KG1 (cell line): ENCODE results near the gene FOXL3.
"Not testable (repeated sequence)": the region's sequence is repeated elsewhere in the genome, so short reads cannot be mapped to it uniquely, and the experiment has no call there.

Experiments
- DNase-seq: peaks from one replicate; lab custom pipeline; 2025; lab: John Stamatoyannopoulos, UW

Gene FOXL3

DNA sequence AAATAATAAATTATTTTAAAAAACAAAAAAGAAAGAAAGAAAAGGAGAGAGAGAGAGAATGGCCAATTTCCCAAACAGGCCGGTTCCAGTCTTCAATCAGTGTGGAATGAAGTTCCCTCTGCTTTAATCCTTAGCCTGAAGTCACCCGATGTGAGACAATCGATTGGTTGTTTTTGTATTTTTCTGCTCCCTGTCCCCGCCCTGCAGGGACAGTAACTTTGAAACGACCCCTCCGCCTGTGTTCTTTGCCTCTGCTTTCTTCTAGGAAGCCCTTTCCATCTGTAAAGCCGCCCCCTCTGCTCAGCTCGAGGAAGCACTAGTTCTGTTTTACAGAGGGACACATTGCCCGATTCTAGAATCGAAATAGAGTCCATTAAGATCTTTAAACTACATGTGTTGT, 33.4 kb downstream of the FOXL3 start:
- no peak for DNase-seq

GRCh38 chr7:324011-324410, 34.0 kb downstream of the FOXL3 start:
- no peak for DNase-seq

- no peak for DNase-seq
These were observed 35.3 kb downstream of the FOXL3 start for GRCh38 chr7:325051-325798.

DNA sequence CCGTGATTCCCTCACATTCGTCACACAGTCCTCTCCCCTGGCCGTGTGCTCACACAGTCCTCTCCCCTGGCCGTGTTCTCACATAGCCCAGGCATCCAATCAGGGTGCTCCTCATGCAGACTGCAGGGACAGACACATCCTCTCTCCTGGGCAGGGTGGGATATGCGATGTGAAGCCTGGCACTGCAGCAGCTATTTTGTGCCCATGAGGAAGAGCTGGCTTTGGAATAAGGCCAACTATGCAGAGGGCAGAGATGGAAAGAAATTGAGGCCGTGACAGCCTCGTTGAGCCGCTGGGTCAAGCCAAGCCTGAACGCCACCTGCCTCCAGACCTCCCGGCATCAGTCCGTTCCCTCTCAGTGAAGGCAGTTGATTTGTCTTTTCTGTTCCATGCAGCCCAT, 35.8 kb downstream of the FOXL3 start:
- no peak for DNase-seq

DNA sequence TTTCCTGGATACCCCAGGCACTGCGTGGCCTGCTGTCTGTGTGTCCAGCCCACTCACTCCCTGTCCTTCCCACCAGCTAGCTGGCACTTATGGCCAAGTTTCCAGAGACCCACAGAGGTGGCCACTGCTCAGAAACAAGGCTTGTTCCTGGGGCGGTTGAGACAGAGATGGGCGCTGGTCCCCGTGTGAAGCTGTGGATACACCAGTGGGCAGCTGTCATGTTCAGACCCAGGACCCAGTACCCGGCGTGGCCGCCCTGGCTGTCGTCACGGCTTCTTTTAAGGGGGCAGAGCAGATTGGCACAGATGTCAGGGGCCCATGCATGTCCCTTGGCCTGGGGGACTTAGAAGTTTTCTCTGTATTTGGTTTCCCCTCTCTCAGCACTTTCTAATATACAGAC, 36.3 kb downstream of the FOXL3 start:
- DNase-seq, result no peak

DNA sequence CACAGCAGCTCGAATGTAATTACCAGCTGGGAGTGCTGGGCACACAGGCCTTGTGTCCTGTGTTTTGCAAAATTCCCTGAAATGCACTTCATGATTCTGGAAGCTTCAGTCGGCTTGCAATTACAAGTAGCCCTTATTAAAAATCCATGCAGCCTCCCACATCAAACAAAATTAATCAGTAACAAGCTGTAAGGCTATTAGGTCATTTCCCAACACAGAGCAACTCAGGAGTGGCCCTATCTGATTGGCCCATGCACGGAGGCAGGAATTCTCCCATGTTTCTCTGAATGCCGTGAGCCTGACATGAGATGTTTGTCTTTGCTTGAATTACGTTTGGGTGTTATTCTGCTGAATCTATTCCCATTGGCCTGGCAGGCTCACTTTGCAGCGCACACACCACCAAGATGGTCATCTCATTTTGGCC, 36.9 kb downstream of the FOXL3 start:
- DNase-seq, result no peak

GRCh38 chr7:327233-327931, 37.4 kb downstream of the FOXL3 start:
- no peak for DNase-seq

- no peak for DNase-seq
These were observed 38.2 kb downstream of the FOXL3 start for GRCh38 chr7:327991-328702.

DNA sequence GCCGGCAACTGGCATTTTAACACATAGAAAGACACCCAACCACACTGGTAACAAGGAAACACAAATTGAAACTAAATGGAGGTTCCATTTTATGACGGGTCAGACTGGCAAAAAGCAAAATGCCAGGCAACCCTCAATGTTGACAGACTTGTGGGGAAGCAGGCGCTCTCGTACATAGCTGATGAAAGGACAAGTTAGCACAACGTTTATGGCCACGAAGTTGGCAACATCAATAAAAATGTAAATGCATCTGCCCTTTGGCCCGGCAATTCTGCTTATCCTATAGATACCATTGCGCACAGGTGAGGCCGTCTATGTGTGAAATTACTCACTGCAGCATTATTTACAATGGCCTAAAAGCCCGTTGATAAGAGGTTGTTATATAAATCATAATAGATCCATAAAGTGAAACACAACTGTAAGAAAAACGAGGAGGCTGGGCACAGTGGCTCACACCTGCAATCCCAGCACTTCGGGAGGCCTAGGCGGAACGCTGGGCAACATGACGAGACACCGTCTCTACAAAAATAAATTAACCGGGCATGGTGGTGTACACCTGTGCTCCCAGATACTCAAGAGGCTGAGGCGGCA, 39.8 kb downstream of the FOXL3 start:
- DNase-seq, result no peak

GRCh38 chr7:330511-331230, 40.7 kb downstream of the FOXL3 start:
- no peak for DNase-seq

- DNase-seq, result no peak
These were observed 42.1 kb downstream of the FOXL3 start for GRCh38 chr7:332020-332517.

GRCh38 chr7:332646-333392, 42.8 kb downstream of the FOXL3 start:
- peak; percentile 30 for DNase-seq

DNA sequence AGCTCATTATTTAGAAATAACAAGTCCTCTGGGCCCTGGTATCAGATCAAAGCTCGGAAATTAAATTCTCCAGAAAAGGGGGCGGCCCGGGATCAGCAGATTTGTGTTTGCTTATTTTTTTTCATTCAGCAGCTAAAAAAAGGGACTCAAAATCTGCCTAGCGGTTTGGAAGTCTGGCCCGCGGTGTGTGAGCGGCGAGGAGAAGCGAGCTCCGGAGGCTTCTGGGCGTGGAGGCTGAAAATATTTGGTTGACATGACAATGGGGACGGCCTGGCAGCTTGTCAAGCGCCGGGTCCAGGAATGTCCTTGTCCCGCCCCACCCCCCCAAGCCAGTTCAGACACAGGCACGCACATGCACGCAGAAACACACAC, 43.4 kb downstream of the FOXL3 start:
- no peak for DNase-seq

GRCh38 chr7:334618-335357, 44.8 kb downstream of the FOXL3 start:
- no peak for DNase-seq

GRCh38 chr7:335358-336148, 45.6 kb downstream of the FOXL3 start:
- no peak for DNase-seq

DNA sequence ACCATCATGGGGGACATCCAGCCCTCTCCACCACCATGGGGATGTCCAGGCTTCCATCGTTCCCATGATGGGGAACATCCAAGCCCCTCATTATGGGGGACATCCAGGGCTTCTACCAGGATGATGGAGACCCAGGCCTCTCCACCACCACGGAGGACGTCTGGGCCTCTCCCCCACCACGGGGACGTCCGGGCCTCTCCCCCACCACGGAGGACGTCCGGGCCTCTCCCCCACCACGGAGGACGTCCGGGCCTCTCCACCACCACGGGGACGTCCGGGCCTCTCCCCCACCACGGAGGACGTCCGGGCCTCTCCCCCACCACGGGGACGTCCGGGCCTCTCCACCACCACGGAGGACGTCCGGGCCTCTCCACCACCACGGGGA, 46.2 kb downstream of the FOXL3 start:
- not testable (repeated sequence) for DNase-seq

- no peak for DNase-seq
These were observed 47.0 kb downstream of the FOXL3 start for GRCh38 chr7:336810-337566.

DNA sequence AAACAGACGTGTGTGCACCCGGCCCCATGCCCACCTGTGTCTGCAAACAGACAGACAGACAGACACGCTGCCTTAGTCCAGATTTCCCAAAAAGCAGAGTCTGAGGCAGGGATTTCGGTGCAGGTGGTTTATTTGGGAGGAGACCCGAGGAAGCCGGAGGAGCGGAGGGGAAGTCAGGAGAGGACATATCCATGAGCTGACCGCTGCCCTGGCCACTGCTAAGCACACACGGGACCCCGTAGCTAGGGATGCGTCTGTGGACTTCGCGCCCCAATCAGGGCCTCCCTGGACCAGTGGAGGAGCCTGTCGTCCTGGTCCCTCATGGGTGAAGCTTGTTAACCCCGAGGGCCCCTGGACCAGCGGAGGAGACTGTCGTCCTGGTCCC, 47.6 kb downstream of the FOXL3 start:
- DNase-seq, result no peak
